DMS153 treated with DMSO at 0.1 percent for 48 hours (cell line): ENCODE data around the gene SEMA5A.
A peak's percentile ranks its signal among the peaks of the same experiment; 100 is the strongest.

Experiments used
- DNase-seq: peaks from one replicate; lab custom pipeline; 2025; ENCODE audit not compliant: unreplicated experiment; lab: John Stamatoyannopoulos, UW

SEMA5A gene

DNA sequence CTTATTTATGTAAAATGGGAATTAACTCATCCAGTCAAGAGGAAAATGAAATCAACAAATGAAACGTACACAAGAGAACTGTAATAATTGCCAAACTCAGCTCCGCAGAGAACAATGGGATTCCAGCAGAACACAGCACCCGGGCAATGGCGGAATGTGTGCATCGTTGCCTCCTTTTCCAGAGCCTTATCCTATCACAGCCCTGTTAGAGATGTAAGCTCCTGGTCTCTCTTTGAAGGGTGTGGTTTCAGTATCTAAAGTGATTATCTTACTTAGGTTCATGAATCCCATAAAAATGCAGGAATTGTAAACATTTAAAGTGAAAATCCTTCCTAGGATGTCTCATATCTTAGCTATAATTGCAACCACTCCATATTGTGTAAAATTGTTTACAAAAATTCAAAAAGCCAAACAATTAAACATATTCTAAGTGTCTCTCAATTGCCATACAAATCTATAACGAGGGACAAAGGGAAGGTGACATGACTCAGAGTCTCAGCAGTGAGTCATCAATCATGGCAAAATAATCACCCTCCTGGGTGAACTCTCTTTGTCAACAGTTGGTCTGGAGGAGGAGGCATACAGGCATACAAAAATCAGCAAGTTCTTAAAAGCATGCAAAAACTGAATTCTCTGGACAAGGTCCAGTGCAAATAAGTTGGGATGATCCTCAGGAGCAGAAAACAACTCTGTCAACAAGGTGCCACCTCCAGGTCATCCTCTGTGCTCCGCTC lies 22.6 kb downstream of the SEMA5A start:
- peak; percentile 51 for DNase-seq

DNA sequence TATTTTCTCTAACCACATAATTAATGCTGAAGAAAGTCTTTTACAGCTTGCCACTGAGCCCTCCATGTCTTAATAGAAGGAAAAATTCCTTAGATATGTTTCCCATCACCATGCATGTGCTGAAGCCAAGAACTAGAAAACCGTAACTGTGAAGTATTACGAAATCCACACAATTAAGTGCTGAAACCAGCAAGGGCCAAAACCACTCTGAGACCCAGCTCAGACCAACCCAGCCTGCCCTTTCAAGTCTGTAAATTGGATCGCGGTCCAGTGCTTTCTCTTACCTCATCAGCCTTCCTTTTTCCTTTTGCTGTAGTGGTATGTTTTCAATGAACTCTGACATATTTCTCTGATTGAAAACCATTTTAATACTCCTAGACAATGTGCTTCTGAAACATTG lies 26.3 kb downstream of the SEMA5A start:
- DNase-seq: no peak

DNA sequence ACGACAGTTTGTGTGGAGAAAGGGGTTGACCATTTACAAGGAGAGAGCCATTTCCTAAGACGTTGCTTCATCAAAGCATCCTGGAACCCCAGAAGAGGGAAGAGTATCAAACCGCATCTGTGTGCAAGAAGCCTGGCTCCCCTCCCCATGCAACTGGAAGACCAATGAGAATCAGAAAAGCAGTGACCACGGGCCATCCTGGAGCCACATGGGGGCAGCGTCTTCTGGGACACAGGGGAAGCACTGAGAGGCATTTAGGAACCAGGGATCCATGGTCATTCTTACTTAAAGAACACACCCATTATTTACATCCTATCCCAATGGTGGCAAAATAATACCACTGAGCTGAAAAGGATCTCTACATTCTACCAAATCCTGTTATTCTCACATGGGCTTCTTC lies 29.3 kb downstream of the SEMA5A start:
- no peak for DNase-seq

DNA sequence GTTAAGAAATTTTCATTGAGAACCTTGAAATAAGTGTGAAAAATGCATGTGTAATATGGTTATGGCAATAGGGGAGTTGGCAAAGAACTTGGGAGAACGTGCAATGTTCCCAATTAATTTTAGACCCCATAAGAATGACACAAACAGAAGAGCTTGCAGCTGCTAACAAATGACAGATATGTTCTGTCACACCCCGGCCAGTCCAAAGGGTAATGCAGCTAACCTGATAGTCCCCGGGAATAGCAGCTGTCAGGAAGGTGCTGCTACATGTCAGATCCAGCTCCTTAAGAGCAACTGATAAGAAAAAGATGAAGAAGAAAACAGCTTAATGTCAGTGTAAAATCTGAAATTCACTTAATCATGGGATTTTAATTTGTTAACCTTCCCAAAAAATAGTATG lies 30.4 kb downstream of the SEMA5A start:
- no peak for DNase-seq

DNA sequence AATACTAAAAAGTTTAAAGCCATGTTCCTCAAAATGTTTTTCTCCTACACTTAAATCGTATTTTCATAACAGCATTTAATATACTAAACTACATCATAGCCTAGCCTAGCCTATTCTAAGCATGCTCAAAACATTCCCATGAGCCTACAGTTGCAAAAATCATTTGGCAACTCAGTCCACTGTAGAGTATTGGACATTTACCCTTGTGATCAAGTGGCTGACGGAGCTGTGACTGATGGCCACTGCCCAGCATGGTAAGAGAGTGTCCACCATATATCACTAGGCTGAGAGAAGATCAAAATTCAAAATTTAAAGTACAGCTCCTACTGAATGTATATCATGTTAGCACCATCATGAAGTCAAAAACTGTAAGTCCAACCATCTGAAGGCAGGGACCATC lies 30.9 kb downstream of the SEMA5A start:
- DNase-seq: no peak

DNA sequence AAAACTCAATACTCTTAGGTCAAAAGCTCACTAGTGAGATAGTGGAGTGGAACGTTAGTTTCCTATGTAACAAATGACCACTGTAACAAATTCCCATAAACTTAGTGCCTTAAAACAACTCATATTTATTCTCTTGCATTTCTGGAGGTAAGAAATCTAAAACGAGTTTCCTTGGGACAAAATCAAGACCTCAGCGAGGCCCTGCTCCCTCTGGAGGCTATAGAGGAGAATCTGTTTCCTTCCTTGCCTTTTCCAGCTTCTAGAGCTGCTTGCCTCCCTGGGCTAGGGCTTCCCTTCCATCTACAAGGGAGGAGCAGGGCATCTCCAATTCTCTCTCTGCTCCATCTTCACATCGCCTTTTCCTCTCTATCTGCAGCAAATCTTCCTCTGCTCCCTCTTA lies 32.0 kb downstream of the SEMA5A start:
- no peak for DNase-seq

DNA sequence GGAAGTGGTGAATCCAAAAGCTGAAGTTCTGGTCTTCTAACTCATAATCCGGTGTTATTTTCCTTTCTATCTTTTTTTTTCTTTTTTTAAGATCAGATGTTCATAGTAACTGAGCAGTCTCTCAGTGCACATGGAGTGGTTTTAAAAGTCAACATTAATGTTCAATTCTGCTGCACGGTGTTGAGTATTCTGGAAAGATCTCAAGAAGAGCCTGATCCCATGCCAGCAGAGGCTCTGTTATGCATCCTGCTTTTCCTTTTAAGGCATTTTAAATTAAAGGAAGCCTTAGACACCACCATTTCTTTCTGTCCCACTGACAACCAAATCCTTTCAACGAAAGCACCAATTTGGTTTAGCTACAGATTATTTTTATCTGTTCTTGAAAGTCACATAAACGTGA lies 33.4 kb downstream of the SEMA5A start:
- DNase-seq: no peak

DNA sequence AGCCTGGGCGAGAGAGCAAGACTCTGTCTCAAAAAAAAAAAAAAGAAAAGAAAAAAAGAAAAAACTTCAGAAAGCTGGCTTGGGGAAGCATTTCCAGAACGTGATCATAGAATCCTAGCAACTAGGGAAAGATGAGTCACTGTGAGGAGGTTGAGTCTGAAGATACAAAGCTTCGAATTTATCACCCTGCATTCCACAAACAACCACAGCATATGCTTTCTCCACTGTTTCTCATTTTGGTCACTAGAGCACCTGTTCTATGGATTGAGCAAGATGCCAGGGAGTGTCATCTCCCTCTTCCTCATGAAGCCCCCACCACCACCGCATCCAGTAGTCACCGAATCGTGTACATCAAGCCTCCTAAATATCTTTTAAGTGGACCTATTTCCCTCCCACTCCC lies 37.9 kb downstream of the SEMA5A start:
- DNase-seq: no peak

DNA sequence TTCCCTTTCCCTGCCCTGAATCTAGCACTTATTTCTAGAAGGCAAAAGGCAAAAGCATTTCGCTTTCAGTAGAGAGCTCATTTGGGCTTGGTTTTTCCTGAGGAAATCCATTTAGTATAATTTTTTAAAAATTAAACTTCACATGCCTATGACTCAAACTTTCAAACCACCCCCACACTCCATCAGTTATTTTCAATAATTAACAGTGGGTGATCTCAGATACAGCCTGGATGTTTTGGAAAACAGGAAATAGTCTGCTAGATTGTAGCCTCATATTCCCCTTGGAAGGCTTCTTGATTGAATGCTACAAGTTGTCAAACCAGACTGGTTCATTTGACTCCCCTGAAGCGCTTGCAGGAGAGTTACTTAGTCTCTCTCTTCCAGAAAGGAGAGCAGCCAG lies 40.6 kb downstream of the SEMA5A start:
- DNase-seq: no peak

DNA sequence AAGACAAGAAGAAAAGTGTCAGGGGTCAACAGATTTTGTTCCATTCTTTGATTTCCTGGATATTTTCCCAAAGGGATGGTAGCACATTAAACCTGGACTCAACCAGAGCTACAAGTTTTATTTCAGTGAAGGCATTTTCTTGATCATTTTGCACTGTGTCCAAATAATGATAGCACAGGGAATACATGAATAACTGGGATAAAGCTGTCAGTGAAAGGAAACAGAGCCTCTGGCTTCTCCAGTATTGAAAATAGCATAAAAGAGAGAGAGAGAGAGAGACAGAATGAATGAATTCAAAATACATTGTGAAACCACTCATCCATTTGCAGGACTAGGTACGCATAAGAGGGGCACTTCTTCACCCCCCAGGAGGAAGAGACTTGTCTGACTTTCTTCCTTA lies 43.0 kb downstream of the SEMA5A start:
- no peak for DNase-seq

DNA sequence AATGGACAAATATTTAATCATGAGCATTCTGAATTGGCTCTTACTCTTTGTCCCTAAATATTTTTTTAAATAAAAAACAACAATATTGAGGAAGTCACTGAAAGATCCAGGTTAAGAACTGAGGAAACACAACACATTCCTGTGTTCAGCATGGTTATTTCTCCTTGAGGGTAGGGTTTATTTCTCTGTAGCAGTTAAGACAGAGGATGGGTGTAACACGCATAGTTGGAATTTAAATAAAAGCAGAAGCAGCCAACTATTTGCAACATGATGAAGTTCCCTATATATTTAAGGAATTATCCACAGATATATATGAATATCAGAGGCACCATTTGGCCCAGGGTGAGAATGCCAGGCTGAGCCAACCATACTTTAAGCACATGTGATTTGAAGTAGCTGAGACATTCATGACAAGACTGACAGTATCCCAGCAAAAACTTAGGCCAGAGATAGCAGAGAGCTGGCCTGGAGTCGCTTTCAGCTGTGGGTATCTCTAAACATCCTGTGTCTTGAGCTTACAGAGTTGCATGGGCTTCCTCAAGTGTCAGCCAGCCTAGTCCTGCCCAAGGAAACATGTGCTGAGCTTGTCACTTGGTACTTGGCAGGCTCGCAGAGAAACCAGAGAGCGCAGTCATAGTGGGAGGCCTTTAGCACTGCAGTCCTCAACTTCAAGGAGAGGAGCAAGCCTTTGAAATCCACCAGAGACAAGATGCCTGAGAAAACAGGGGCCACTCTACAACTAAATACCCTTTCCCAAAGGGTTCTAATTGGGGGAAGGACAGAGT lies 43.6 kb downstream of the SEMA5A start:
- no peak for DNase-seq

DNA sequence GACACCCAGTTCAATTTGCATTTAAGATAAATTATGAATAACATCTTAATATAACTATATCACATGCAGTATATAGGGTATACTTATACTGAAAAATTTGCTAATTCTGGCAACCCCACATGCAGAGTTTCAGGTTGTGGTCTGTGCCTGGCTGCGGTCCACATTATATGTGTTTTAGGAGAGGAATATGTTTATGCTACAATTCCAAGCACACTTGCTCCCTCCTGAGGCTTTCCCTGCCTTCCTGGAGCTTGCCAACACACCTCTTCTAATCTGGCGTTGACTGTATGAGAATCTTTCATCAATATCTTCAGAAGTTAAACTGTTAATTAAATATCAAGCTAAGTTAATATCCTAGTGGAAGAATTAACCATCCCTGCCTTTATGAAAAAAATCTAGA lies 45.2 kb downstream of the SEMA5A start:
- DNase-seq: no peak

DNA sequence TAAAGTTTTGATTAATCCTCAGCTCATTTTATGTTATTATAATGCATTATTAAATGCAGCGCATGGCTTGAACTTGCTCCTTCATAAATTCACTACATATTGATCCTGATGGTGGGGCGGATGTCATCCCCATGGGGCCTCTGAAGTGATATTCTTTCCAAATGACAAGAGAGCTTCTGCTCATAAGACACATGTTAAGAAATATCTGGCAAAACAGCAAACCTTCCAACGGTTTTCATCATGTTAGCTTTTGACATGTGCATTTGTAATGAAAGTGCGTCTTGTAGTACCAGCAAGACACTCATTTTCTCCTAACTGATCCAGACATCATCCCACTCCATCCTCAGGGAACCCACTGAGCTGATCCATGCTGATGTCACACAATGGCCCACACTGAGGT lies 45.7 kb downstream of the SEMA5A start:
- no peak for DNase-seq

DNA sequence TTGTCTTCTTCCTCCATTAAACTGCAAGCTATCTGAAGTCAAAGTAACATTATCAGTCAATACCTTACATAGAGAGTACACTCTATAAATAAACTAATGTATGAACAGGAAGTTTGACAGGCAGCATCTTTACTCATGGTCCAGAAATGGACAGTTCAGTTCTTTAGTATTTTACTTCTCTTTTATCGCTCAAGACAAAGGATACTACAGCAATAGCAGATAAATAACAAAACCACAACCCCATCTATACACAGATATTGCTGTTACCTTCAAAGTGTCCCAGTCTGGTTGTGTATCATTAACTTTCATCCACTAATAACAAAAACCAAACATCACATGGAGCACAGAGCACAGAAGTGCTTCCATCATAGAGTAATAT lies 46.4 kb downstream of the SEMA5A start:
- DNase-seq: peak; percentile 32

DNA sequence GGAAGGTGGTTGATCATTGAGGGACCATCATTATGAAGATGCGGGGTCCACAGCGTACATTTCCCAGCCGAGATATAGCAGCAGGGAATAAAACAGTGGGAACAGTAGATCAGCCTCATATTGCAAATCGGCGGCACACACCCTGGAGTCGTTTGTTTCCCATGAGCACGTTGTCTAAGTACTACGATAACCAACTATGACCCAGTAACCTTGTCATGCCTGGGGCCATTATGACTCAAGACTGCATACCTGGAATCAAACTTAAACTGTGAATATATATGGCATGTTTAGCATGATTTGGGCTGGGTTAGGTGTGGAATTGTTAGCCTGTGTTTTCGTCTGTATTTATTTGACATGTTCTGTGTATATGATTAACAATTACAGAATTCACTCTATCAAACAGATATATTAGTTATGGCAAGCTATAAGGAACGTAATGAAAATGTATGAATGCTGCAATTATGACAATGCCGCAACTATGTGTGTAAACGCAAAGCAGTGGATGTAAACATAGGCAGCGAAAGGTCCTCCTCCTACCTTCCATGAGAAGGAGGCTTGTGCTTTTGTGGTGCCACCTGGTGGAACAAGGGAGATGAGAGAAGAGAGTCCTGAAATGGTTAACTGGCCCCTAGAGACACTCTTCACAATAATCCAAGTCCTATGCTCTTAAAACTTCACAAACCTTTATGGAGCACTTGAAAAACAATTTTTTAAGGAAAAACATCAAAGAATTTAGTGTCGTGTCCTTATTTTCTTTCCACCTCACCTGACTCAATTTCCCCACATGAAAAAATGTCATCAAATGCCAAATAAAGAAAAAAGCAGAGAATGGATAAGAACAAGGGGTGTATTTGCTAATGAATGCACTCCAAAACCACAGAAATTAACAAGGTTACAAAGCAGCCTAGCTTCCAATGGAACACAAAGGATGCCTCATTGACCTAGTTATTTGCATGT lies 47.1 kb downstream of the SEMA5A start:
- DNase-seq: peak; percentile 71

DNA sequence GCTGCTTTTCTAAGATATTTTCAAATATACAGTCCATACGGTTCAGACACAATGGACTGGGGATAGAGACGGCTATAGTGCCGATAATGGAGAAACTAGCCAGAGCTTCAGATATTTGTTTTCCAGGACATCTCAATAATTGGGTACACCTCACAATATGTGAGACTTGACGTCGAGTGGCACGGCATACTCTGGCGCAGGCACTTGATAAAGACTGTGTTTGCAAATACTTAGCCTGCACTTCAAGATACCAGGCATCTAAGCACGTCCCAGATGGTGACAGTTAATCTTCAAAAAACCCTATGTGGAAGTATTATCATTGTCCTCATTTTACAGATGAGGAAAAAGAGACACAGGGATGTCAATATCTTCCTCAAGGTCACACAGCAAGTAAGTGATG lies 48.5 kb downstream of the SEMA5A start:
- no peak for DNase-seq

DNA sequence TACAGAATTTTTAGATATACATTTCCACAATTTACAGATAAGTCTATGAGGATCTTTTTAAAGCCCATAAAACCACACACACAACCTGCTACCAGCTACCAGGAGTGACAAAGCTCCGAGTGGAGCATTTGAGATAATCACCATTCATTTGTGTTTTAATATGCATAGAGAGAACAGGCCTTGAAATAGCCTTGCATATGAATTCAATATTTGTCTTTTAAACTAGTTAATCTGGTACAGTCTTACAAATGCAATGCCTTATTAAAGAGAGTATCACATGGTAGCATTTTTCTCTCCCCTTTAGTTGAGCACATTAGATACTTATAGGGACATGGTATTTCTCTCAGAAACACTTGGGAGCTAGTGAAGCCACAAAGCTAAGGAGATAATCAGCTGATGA lies 49.1 kb downstream of the SEMA5A start:
- no peak for DNase-seq

DNA sequence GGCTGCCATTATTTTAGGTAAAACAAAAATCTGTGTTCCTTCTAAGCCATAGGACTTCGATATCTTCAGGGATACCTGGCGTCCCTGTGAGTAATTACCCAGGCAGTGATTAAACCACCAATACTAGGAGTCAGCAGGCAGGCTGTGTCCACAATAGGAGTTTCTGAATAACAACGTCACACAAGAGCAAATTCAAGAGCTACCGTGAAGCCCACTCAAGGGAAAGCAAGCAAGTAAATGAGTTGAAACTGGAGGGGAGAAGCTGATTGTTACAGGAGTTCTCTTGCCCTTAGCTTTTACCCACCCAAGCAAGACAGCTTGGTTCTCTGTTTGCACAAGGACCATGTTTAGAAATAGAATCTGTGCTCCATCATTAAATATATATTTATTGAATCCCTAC lies 50.8 kb downstream of the SEMA5A start:
- DNase-seq: no peak

DNA sequence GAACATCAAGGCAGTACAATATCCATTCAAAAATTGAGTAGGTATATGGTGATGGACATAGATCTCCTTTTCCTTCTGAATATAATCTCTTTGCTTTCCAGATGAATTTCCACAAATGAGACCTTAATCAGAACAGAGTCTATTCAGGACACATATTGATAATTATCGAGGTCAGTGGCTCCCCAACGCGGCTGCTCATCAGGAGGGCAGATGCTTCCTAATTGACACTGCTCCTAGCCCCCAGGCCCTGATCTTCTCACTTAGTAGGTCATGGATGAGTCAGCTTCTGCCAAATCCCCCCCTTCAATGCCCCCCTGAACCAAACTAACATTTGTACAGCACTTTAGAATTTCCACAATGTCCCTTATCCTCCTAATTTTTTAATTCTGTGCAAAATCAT lies 51.6 kb downstream of the SEMA5A start:
- DNase-seq: no peak

DNA sequence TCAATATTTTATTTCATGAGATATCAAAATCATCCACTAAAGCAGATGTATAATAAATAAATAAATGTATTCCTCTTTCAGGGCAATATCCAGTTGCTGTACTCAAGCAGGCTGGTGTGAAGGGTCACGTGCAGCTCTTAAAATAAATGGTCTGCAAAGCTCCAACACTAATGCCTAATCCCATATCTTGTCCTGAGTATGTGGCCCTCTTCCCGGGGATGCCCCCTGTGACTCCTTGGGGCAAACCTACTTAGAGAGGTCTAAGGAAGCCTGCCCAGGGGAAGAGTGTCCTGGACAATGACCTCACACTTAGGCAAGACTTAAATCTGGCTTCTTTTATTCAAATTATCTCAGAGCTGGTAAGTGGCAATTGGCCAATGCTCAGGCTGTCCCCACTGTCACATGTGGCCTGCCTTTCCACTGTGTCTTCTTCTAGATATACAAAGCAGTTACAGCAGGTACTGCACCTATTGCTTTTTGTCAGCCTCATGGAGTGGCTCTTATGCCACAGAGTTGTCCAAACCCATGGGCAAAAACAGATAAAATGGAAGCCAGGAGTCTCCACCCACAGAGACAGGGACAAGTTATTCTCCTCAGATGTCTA lies 55.3 kb downstream of the SEMA5A start:
- DNase-seq: no peak

DNA sequence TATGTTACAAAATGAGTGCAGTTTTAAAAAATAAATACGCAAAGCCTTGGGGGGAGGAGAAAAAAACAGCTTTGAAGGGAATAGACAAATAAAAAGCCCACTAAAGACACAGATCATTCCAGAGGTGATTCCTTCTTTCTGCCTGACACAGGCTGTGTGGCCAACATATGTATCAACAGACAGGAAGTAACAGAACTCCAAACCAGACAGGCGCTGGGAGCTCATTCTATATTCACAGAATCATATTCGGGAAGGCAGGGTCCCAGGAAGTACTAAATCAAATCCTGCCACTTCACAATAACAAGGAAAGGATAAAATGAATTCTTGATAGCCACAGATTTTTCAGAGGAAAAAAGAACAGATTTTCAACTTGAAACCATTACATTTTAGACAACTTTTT lies 62.1 kb downstream of the SEMA5A start:
- no peak for DNase-seq
